ENCODE data around the gene SYTL2.

The SYTL2 gene

GRCh38 chr11:85826116-85826855 lies 15.3 kb upstream of the SYTL2 start:
- H3K4me3 ChIP-seq (ENCODE audit: low read depth, low read length) = no peak overlapping the region
- DNase-seq (ENCODE audit: low read depth) = no peak
- TF ChIP-seq CTCF (IDR thresholded peaks at IDR 0.05; ENCODE audit: control insufficient read depth, extremely low read depth, insufficient read depth) = peak; percentile 77

DNA sequence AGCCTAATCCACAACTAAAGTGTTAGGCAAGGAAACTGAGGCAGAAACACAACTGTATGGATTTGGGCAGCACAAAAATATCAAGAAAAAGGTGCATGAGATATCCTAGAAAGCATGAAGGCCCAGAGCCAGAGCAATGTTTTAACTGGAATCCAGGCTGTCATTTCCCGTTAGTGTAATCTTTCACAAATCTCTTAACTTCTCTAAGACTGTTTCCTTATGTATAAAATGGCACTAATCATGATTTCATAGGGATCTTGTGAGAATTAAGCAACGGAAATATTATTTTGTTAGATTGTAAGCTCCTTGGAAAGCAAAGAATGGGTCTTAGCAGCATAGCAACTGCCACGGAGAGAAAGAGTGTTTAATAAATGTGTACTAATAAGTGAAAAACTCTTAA lies 14.7 kb upstream of the SYTL2 start:
- H3K4me3 ChIP-seq (ENCODE audit: low read depth, low read length) = no peak overlapping the region
- no peak for DNase-seq (ENCODE audit: low read depth)
- TF ChIP-seq CTCF (IDR thresholded peaks at IDR 0.05; ENCODE audit: control insufficient read depth, extremely low read depth, insufficient read depth) = no peak

- no peak overlapping the region for H3K4me3 ChIP-seq (ENCODE audit: low read depth, low read length)
- no peak for DNase-seq (ENCODE audit: low read depth)
- TF ChIP-seq CTCF (IDR thresholded peaks at IDR 0.05; ENCODE audit: control insufficient read depth, extremely low read depth, insufficient read depth) = no peak
Observed at GRCh38 chr11:85823816-85824215, 12.9 kb upstream of the SYTL2 start.

- H3K4me3 ChIP-seq (ENCODE audit: low read depth, low read length) = no peak overlapping the region
- DNase-seq (ENCODE audit: low read depth) = no peak
- no peak for TF ChIP-seq CTCF (IDR thresholded peaks at IDR 0.05; ENCODE audit: control insufficient read depth, extremely low read depth, insufficient read depth)
Observed at GRCh38 chr11:85822814-85823213, 11.9 kb upstream of the SYTL2 start.

DNA sequence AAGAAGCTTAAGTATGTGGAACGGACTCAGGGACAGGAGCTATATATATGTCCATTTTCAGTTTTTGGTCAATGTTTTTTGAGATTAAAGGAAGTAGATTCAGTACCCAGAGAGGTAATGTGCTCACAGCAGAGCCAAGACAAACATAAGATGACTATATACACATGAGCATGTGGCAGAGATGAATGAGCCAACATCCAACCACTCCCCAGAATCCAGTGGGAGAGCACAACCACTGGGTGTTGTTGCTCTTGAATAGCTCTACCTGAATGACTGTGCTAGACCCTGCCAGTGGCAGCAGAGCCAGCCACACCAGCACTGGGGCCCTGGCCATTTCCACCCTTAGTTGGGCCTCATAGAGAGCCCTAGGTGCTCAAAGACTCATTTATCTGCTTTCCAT lies 10.7 kb upstream of the SYTL2 start:
- no peak overlapping the region for H3K4me3 ChIP-seq (ENCODE audit: low read depth, low read length)
- TF ChIP-seq CTCF (IDR thresholded peaks at IDR 0.05; ENCODE audit: control insufficient read depth, extremely low read depth, insufficient read depth) = no peak
- DNase-seq (ENCODE audit: low read depth) = peak; percentile 64

DNA sequence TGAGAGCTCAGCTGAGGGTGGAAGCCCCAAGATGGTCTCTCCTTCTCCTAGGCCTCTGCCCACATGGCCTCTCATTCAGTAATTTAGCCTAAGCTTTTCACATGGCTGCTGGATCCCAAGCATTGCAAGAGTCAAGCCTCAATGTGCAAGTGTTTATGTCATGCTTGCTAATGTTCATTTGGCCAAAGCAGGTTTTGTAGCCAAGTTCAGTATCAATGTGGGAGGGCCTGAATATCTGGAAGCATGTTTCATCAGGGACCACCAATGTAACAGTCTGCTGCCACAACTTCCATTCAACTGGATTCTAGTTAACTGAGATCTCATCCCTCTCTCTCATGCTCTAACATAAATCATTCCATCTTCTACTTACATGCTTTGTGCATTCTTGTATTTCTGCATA lies 8.5 kb upstream of the SYTL2 start:
- no peak for DNase-seq (ENCODE audit: low read depth)
- TF ChIP-seq CTCF (IDR thresholded peaks at IDR 0.05; ENCODE audit: control insufficient read depth, extremely low read depth, insufficient read depth) = no peak
- no peak overlapping the region for H3K4me3 ChIP-seq (ENCODE audit: low read depth, low read length)

Measured in LNCaP clone FGC (cell line).